HG02885 (cell line): ENCODE results near the gene ZNF410.
A peak's percentile ranks its signal among the peaks of the same experiment; 100 is the strongest.

Experiments
- ATAC-seq: cut with Tn5 transposase; IDR thresholded peaks from one replicate; pipeline ENCODE4 v1.9.1; 2021; ENCODE audit warnings: mild to moderate bottlenecking; ENCODE audit not compliant: unreplicated experiment, poor library complexity

ZNF410 gene

GRCh38 chr14:73945159-73945670 is 58.6 kb downstream of the ZNF410 start:
- ATAC-seq, result no peak

- peak; percentile 82 for ATAC-seq
Measured at GRCh38 chr14:73949752-73950734, 63.4 kb downstream of the ZNF410 start, which contains the start of the genes COQ6 and FAM161B. COQ6 (plus strand) TSS chr14:73950302; CDS start chr14:73950333, 31 bp downstream. FAM161B (minus strand) TSS chr14:73950094; CDS start chr14:73950026, 68 bp downstream.

GRCh38 chr14:73953731-73954130 is 67.1 kb downstream of the ZNF410 start:
- no peak for ATAC-seq

GRCh38 chr14:73955674-73956073 is 69.0 kb downstream of the ZNF410 start:
- ATAC-seq, result no peak

- no peak for ATAC-seq
Measured at GRCh38 chr14:73958591-73958990, 71.9 kb downstream of the ZNF410 start.

GRCh38 chr14:73961192-73961591 is 74.5 kb downstream of the ZNF410 start:
- ATAC-seq, result no peak

GRCh38 chr14:73965216-73965615 is 78.6 kb downstream of the ZNF410 start:
- no peak for ATAC-seq

GRCh38 chr14:73968885-73969284 is 82.2 kb downstream of the ZNF410 start:
- ATAC-seq, result no peak

GRCh38 chr14:73973497-73973896 is 86.8 kb downstream of the ZNF410 start:
- ATAC-seq, result no peak

- no peak for ATAC-seq
Measured at GRCh38 chr14:73976125-73976524, 89.5 kb downstream of the ZNF410 start.

GRCh38 chr14:73977896-73978295 is 91.2 kb downstream of the ZNF410 start:
- no peak for ATAC-seq
